ENCODE results near the gene QSOX2.
"Not testable (repeated sequence)": the region's sequence is repeated elsewhere in the genome, so short reads cannot be mapped to it uniquely, and the experiment has no call there.

Gene QSOX2

DNA sequence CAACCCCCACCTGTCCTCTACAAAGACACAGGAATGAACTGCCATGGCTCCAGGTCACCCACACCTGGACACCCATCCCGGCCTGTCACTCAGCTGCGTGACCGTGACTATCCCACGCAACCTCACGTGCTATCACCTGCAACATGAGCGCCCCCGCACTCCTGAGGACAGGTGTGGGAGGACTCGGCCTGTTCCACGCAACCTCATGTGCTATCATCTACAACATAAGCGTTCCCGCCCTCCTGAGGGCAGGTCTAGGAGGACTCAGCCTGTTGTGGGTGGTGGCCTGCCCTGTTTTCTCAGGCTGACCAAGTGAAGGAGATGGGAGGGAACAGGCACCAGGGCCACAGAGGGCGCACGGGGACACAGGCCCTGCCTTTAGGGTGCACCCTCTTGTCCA lies 4.1 kb downstream of the QSOX2 start:
- FAIRE-seq (no peak), DNase-seq (ENCODE audit: extremely low spot score, insufficient read length, low read depth) (no peak)

DNA sequence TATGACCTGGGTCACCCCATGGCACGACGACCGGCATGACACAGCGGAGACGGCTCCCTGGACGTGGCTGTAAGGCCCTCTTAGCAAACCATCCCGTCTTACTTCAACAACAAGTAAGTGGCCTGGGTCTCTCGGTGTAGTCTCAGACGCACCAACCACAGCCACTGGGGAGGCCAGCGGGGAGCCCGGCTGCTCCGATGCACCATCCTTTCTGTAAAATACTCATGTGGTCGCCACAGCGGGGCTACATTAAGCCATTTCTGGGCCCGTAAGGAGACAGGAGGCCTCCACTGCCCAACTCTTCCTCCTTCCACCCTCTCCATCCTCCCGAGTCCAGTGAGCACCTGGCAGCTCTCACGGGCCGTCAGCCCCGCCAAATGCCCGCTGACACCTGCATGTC lies 4.7 kb downstream of the QSOX2 start:
- no peak for FAIRE-seq
- DNase-seq (ENCODE audit: extremely low spot score, insufficient read length, low read depth): no peak

DNA sequence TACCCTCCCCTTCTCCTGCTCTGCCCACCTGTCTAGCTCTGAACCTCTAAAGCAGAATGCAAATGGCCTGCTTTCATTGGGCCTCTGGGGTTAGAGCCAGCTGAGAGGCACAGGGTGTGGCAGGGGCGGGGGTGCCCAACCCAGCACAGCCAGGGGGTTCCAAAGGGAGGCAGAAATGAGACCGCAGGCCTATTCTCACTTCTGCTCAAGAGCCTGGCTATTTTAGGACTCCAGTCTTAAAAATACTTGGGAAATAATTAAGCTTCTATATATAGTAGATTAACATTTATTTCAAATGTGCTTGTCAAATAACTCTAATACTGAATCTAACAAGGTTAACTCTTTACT lies 5.7 kb downstream of the QSOX2 start:
- FAIRE-seq (no peak), DNase-seq (ENCODE audit: extremely low spot score, insufficient read length, low read depth) (no peak)

DNA sequence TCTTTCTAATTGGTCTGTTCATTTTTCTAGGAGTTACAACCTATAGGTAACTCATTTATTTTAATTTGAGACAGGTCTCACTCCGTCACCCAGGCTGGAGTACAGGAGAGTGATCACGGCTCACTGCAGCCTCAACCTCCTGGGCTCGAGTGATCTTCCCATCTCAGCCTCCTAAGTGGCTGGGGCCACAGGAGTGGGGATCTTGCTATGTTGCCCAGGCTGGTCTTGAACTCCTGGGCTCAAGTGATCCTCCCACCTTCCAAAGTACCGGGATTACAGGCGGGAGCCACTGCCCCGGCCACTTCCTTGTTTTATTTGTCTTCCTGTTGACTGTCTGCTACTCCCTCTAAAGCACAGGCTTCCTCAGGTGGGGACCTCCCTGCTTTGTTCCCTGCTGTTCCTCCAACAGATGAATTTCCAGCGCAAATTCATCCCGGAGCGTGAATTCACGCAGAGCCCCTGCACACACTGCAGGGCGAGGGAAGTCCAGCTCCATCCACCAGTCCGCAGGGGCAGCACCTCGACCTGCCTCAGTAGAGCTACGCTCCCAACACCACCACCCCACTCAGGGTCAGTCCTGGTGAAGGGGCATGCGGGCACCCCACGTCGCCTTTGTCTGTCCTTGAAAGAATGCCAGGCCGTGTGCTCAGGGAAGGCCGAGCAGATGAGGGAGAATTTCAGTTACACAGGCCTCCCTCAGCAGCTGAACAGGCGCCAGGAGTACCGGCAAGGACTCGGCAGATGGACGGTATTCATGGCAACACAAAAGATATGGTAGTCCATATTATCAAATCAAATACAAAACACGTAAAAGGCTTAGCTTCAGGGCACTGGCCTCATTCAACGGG lies 6.3 kb downstream of the QSOX2 start:
- FAIRE-seq (no peak), DNase-seq (ENCODE audit: extremely low spot score, insufficient read length, low read depth) (no peak)

DNA sequence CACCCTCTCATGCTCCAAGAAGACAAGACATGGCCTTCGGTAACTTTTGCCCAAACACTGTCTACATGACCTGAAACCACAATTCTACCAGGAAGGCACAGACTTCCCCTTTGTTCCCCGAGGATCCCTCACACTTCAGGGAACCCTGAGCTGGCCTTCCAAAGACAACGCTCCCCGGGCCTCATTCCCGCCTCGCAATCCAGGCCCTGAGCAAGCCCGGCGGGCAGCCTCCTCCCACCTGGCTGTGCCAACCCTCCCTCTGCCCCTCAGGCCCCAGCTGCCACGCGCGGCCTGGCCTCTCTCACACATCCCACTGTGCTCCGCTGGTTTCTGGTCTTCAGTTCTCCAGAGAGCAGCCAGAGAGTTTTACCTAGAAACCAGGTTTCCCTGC lies 7.3 kb downstream of the QSOX2 start:
- FAIRE-seq (peak; percentile 33), DNase-seq (ENCODE audit: extremely low spot score, insufficient read length, low read depth) (no peak)

DNA sequence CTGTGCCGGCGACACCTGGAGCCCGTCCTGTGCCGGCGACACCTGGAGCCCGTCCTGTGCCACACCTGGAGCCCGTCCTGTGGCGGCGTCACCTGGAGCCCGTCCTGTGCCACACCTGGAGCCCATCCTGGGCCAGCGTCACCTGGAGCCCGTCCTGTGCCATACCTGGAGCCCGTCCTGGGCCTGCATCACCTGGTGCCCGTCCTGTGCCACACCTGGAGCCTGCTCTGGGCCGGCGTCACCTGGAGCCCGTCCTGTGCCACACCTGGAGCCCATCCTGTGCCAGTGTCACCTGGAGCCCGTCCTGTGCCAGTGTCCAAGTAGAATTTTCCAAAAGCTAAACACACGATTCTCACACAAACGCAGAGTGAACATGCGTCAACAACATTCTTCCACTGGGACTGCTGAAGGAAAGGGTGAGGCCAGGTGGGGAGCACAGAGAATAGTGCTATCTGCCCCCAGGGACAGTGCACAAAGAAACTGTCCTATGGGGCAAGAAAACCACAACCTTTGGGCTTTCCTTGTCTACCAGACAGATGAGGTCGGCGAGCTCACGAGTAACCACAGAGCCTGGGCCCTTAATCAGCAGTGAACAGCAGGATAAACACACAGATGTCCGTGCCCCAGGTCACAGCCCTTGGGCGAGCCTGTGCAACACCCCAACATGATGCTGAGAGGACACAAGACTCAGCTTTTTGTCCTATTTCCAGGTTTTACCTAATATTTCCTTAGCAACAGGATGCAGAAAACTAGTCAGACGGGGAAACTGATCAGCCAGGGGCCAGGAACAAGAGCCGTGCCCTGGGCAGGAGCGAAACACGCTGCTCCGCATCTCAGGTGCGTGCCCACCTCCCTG lies 7.9 kb downstream of the QSOX2 start:
- no peak for DNase-seq (ENCODE audit: extremely low spot score, insufficient read length, low read depth)
- no peak for FAIRE-seq

DNA sequence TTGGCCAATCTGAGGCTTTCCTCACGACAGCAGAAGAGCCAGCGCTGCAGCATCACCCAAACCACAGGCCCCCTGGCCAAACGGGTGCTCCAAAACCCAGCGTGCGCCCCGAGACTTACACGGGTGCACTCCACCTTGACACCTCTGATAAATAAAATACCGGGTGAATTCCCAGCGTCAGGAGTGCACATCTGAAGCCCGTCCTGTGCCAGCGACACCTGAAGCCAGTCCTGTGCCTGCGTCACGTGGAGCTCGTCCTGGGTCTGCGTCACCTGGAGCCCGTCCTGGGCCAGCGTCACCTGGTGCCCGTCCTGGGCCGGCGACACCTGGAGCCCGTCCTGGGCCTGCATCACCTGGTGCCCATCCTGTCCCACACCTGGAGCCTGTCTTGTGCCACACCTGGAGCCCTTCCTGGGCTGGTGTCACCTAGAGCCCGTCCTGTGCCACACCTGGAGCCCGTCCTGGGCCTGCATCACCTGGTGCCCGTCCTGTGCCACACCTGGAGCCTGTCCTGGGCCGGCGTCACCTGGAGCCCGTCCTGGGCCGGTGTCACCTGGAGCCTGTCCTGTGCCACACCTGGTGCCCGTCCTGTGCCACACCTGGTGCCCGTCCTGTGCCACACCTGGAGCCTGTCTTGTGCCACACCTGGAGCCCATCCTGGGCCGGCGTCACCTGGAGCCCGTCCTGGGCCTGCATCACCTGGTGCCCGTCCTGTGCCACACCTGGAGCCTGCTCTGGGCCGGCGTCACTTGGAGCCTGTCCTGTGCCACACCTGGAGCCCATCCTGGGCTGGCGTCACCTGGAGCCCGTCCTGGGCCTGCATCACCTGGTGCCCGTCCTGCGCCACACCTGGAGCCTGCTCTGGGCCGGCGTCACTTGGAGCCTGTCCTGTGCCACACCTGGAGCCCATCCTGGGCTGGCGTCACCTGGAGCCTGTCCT lies 8.9 kb downstream of the QSOX2 start:
- not testable (repeated sequence) for DNase-seq (ENCODE audit: extremely low spot score, insufficient read length, low read depth); FAIRE-seq

DNA sequence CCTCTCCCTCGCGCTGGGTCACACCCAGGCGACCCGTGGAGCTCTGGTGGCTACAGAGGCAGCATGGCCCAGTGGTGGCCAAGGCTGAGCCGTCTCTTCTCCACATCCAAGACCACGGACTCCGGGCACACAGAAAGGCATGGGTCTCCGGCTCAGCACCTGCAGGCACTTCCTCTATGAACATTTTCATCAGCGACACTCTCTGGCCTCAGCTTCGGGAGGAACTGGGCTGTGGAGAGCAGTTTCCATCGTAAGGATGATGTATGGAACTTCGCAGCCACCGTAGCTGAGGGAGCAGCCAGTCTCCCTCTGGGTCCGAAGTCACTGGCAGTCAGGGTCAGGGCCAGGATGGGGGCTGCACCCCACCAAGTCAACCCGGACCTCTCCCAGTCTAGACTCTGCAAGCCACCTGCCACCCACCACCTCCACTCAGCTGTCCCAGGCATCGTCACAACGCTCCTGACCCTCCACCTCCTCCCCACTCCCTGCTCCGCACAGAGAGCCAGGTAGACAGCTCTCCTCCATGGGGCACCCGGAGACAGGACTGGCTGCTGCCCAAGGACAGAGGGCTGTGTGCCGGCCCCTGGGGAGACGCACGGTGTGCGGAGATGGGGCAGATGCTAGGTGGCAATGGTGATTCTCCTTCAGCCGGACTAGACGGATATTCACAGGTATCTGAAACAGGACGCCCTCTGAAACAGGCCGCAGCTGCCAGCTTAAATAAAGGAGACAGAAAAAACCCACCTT lies 9.7 kb downstream of the QSOX2 start:
- DNase-seq (ENCODE audit: extremely low spot score, insufficient read length, low read depth) (no peak), FAIRE-seq (no peak)

DNA sequence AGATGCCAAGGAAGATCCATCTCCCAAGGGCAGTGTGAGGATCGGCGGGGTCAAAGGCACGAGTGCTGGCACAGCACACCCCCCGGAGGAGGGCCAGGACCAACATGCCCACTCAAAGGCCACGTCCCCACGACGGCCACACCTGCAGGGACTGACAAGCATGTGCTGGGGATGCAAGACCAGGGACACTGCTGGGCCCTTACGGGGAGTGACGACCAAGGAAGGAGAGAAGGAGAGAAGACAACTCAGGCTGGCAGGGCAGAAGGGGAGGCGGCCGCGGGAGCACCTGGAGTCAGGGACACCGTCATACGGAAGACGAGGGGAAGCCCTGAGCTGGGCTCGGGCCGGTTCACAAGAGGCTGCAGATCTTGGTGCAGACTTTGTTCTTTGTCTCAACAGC lies 10.4 kb downstream of the QSOX2 start:
- DNase-seq (ENCODE audit: extremely low spot score, insufficient read length, low read depth) (no peak), FAIRE-seq (no peak)

DNA sequence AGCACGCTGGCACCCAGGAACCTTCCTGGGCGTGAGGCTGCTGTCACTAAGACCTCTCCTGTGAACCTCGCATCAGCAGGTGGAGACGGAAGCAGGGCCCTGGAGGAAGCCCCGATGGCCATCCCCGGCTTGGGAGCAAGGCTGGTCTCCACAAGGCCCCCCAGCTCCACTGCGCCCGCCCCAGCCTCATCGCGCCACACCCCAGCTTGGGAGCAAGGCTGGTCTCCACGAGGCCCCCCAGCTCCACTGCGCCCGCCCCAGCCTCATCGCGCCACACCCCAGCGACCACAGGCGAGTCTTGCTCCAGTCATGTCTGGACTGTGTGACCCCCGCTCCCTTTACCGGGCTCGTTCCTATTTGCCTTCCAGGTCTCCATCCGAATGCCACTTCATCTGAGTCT lies 11.0 kb downstream of the QSOX2 start:
- no peak for DNase-seq (ENCODE audit: extremely low spot score, insufficient read length, low read depth)
- no peak for FAIRE-seq

DNA sequence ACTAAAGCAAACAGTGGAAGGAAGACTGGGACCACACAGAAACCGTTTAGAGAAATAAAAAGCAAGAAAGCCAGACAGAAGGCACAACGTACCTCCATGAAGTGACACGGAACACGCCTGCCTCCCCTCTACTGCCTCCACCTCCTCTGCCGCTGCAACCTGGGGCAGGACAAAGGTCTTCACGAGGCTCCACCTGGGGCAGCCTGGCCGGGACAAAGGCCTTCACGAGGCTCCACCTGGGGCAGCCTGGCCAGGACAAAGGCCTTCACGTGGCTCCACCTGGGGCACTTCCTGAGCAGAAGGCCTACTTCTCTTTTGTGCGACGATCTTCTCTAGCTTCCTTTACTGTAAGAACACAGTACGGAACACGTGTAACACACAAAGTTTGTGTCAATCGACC lies 11.7 kb downstream of the QSOX2 start:
- FAIRE-seq (no peak), DNase-seq (ENCODE audit: extremely low spot score, insufficient read length, low read depth) (no peak)

DNA sequence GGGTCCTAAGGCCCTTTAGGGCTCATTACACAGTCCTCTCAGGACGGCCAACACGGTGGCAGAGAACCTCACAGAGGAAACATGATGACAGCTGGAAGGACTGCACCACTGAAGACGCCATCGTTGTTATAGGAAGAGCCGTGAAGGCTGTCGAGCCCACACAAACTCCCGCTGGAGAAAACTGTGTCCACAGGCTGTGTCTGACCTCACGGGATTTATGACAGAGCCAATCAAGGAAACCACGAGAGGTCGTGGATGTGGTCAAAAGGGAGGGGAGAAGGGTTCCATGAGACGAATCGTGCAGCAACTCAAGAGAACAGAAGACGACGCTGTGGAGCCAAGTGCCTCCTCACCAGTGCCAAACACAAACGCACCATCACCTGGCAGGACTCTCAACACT lies 12.2 kb downstream of the QSOX2 start:
- DNase-seq (ENCODE audit: extremely low spot score, insufficient read length, low read depth): no peak
- no peak for FAIRE-seq

DNA sequence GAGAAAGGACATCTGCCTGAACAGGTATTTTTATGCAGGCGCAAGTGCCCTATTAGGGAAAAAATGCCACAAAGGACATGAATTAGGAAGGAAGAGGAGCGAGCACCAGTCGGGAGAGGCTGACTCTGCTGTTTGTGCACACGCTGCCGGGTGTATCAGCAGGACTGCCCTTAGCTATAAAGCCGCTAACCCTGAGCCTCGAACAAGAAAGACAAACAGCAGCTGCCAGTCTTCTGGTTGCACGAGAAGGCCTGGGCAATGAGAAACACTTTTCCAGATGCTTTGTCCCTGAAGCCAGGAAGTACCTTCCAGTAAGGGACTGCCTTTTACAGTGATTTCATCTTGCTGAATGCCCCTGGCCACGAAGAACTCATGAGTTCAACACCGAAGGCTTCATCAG lies 12.6 kb downstream of the QSOX2 start:
- FAIRE-seq (no peak), DNase-seq (ENCODE audit: extremely low spot score, insufficient read length, low read depth) (no peak)

DNA sequence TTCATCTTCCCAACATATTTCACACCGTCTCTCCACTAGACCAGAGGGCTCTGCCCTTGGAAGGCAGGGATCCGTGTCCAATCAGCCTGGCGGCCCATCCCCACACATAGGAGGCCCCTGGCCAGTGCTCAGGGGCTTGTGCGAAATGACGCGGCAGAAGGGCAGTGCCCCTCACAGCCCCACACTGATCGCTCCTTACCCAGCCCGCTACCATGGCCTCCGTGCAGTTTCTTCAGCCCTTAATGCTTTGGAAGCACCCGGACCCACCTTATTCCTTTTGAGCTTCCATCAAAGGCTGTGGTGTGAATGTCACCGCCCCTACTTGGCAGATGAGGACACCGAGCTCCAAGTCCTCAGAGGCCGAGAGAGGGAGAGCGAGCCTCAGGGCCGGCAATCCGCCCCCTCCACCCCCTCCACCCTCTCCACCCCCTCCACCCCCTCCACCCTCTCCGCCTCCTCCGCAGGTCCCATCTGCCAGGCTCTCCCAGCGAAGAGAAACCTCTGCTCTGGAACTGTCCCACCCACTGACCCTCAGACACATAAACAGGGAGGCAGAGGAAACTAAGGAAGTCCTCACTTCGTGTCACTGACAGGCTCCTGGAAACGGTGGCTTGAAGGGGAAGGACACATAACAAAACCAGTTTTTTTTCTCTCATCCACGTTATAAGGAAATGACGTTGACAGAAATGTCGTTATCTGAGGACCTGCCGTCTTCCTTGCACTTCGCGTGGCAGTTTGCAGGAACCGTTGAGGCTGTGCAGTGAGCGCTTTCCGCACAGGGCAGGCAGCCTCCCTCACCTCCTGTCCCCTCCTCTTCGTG lies 13.9 kb downstream of the QSOX2 start:
- FAIRE-seq (no peak), DNase-seq (ENCODE audit: extremely low spot score, insufficient read length, low read depth) (no peak)

DNA sequence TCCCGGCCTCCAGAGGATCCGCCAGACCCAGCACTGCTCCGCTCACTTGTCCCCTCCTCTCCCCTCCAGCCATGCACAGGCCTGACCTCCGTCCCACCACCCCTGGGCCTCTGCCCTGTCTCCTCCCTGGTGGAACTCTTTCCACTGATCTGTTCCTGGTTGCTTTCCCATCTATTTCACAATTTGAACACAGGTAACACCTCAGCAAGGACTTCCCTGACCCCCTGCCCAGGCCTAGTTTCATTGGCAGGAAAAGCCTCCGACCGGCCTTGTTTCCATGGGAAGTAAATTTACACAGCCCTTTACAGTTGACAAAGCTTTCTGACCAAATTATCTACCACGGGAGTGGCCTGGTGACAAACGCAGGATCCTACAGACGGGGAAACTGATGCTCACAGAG lies 14.8 kb downstream of the QSOX2 start:
- FAIRE-seq: no peak

DNA sequence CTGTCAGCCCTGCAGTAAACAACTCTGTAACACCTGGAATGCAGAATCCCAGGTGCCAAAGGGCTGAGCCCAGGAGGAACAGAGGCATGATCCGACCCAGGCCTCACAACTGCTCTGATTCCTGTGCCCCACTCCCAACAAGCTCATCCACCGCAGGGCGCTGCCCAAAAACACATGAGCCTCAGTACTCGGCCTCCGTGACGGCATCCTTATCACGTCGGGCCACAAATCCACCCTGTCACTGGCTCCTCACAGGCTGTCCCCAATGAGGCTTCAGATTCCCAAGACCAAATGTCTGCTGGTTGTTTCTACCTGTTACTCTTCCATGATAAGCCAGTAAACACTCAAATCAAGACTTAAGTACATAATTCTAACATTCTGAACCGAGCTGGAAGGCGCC lies 15.2 kb downstream of the QSOX2 start:
- DNase-seq (ENCODE audit: extremely low spot score, insufficient read length, low read depth) (no peak), FAIRE-seq (no peak)

More for the DNA sequence above, 14.8 kb downstream of the QSOX2 start:
- DNase-seq (ENCODE audit: extremely low spot score, insufficient read length, low read depth): no peak

DNA sequence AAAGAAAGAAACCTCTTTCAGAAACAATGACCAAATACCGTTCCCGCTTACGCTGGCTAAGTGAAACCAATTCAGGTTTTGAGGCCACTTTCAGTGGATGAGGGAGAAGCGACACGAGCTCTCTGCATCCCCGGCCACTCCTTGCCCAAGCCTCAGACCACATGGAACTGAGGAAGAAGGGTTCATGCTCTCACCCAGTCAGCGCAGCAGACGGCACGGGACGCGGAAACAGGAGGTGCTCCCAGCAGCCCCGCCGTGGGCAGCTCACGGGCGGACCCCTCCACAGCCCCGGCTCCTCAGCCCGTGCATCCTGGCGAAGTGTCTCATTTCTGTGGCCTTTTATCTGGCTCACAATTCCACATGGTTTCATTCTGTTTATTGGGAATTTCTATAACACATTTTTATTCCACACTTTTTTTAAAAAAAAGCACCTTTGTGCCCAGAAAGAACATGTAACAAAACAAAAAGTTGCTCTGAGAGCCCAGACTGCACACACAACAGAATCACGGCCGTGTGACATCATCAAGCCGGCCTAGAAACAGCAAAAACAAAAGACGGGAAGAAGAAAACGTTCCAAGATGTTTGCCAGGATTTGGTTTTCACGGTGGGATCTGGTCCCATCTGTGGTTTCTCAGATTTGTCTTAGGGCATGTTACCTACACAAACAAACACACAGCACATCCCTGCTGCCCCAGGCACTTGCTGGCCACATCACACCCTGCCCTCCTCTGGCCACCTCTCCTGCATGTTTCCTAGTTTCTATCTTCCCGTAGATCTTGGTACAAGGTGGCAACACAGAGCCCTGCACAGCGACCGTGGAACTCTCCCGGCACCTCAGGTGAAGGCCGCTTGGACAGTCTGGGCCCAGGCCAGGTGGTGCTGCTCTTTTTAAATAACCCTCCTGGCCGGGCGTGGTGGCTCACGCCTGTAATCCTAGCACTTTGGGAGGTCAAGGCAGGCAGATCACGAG lies 16.2 kb downstream of the QSOX2 start:
- DNase-seq (ENCODE audit: extremely low spot score, insufficient read length, low read depth): no peak
- no peak for FAIRE-seq

All from GM18507 (cell line).